Activated CD4-positive, alpha-beta T cell treated with anti-CD3 and anti-CD28 coated beads for 48 hours (primary cell): ENCODE measurements around the gene TUT7.
"Not testable (repeated sequence)": the region's sequence is repeated elsewhere in the genome, so short reads cannot be mapped to it uniquely, and the experiment has no call there.

Experiments used
- DNase-seq: peaks from one replicate; pipeline ENCODE4 v3.0.0-alpha.2; 2020

The TUT7 gene

DNA sequence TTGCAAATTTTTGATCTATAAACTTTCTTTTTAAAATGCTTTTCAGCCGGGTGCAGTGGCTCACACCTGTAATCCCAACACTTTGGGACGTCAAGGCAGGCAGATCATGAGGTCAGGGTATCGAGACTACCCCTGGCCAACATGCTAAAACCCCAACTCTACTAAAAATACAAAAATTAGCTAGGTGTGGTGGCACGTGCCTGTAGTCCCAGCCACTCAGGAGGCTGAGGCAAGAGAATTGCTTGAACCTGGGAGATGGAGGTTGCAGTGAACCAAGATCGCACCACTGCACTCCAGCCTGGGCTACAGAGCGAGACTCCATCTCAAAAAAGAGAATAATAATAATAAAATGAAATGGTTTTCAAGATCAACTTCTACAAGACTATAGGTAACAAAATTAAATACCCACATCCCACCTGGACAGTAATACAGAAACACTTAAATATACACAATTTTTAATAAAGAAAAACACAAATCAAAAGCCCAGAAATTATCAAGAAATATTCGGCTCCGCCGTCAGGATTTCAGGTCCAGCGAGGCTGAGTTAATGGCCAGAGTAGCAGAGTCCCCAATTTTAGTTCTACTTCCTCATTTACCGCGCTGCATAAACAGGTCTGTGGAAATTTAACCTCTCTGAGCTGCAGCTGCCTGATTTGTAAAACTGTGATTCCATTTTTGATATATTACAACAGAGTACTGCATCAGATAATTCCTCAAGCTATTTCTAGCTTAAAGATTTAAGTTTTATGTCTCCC lies 4.0 kb downstream of the TUT7 start:
- DNase-seq: no peak

DNA sequence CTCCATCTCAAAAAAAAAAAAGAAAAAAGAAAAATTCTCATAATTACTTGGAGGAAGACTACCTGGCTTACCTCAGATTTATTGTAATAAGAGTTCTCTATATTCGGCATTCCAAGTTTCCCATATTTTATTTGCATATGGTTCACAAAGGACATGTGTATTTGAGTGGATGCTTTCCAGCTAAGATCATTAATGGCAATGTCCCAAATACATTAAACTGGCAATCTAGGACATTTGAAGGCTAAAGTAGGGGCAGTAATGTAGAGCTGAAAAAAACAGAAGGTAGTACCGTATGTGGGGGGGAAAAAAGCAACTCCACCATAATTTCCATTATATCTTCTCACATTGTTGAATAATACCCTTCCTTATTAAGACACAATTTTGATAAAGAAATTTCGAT lies 4.9 kb downstream of the TUT7 start:
- no peak for DNase-seq

DNA sequence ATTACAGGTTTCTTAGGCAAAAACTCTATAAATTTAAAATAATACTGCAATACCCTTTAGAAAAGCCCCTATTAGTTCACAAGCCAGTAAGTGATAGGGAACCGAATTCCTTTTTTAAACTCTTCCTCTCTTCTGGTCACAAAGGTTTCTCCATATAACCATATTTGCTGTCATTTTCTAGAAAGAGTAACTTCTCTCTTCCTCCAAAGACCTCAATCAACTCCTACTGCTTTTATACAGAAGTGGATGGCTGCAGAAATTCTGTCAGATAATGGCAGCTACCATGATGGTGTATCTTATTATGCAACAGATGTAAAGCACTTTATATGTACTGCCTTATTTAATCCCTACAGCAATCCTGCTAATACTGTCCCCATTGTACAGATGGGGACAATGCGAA lies 6.2 kb downstream of the TUT7 start:
- no peak for DNase-seq

DNA sequence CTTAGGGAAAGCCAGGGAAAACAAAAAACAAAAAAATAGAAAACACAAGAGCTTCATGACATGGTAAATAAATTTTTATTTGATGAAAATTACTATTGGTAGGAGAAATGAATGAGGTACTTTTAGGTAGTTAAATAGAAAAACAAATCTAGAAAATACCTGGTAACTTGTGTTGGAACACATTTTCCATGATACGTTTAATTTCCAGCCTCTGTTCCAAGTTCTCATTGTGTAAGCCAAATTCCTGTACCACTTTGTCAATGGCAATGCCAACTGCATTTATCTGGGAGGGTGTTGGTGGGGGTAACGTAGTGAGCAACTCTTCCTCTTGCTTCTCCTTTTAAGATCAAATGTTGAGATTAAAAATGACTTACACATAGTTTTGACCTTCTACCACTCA lies 9.4 kb downstream of the TUT7 start:
- DNase-seq: no peak

DNA sequence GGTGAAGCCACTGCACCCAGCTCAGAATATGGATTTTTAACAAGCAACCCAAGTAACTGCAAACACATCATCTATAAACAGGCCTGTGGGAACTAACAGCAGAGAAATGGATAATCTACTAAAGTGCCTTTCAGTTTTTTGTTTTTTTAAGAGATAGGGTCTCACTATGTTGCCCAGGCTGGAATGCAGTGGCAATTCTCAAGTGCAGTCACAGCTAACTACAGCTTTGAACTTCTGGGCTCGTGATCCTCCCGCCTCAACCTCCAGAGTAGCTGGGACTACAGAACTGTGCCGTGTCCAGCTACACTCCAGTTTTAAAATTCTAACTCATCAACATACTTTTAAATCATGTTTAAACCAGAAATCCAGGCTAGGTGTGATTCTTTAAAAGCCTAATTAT lies 11.9 kb downstream of the TUT7 start:
- DNase-seq: no peak

DNA sequence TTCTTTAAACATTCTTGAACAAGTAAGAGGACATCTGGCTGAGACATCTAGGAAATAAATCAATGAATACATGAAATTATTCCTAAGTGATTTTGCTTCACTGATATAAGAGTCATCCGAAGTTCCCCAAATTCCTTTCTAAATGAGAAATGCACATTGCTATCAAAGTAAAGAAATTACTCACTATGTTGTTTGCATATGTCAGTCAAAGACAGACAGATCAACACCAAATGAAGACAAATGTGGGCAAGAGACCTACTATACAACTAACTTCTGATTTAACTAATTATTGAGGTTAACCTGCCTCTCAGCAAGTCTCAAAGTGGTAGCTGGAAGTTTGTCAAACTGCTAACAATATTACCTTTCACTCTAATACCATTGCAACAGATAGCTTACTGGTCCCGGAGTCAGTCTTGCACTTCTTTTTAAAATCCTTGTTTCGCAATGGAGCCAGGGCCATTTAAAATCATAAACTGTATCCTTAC lies 13.2 kb downstream of the TUT7 start:
- DNase-seq: no peak

DNA sequence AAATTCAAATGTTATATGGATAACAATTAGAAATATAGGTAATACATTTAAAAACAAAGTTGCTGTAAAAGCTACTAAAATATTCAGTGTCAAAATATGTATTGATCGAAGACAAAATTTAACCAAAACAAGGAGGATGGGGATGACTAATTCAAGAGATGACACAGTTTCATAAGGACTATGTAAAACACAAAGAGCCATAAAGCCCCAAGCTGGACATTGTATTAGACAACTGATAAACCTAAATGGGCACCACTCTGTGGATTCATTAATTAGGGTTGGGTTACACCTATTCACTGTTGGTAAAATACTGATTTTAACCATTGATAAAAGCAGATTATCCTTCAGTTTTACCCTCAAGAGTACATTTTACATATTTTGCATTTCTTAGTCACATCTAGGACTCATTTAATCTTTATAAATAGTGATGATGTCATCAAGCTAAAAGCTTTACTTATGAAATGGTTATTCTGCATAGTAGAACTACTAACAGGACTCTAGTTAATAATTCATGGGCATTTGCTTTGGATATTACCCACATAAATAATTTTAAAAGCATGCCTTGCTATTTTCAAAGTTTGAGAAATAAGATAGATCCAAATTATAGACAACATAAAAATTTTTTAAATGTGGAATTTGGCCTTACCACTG lies 13.7 kb downstream of the TUT7 start:
- no peak for DNase-seq

DNA sequence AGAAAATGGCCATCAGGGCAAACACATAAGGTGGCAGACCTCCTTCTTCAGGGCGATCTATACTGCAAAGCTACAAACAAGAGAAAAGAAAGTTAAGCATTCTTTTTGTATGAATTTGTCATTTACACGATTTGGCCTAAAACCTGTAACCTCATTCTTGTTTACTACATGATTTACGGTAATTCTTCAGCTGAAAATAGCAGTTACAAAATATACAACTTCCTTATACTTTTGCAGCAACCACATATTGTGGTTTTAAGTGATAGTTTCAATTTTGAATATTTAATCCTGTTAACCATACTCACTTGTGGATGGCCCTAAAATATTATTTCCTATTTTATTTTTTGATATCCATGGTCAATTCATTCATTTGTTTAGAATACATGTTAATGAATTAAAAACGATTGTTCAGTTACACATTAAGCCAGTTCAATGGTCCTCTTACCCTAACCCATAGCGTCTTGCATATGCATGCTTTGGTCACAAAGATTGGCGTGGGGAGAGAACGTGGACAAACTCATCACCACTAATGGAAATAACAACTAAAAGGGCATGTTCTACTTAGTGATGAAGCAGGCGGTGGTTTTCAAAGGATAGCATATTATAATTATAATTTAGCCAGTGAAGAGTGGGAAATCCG lies 16.6 kb downstream of the TUT7 start:
- DNase-seq: no peak

DNA sequence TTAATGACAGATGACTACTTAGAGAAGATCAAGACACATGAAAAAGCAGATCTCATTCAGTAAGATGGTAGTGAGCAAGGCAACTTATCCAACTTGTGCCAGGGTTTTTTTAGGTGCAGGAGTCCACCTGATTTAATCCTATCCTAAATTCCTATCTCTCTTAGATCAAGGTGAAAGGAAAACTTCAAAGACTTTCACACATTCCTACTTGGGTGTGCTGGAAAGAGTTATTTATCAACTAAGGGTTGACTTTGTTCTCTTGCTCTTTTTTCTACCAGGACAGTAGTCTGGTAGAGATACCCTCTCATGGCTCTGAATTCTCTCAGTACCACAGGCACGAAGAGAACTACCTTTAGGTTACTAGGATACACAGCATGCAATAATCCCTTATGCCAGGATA lies 18.2 kb downstream of the TUT7 start:
- no peak for DNase-seq

DNA sequence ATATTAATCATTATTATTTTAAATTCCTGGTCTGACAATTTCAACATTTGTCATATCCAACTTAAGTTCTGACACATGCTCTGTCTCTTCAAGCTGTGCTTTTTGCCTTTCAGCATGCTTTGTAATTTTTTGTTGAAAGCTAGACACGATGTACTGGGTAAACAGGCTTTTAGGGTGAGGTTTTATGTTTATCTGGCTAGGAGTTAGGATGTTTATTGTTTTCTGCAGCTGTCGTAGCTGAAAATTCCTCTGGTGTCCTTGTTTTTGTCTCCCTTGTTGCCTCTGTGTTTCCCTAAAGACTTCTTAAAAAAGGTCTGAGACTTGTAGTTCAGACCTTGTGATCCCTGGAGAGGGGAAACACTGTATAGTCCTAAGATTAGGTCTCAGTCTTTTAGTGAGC lies 20.6 kb downstream of the TUT7 start:
- DNase-seq: no peak

DNA sequence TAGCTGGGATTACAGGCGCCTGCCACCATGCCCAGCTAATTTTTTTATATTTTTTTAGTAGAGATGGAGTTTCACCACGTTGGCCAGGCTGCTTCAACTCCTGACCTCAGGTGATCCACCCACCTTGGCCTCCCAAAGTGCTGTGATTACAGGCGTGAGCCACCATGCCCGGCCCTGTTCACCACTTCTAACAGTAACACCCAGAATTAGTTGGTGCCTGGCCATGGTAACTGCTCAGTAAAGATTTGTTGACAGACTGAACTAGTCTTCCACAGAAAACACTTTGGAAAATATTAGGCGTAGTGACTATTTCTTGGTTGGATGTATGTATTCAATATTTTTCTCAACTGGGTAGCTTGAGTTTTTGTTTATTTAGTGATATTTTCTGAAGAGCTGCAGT lies 24.0 kb downstream of the TUT7 start:
- DNase-seq: no peak

DNA sequence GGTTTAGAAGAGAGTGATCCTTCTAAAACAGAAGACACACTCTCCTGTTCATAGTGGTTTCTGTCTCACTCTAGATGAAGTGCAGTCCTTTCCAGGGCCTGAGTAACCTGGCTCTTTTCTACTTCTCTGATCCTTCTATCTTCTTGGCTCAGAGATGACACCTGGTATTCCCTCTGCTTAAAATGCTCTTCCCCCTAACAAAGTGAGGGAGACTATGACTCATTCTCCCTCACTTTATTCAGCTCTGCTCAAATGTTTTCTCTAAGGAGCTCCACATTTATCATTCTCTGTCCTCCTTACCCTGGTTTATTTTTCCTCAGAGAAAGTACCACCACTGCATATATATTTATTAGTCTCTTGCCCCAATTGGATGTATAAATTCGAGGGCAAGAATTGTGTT lies 24.6 kb downstream of the TUT7 start:
- DNase-seq: no peak

DNA sequence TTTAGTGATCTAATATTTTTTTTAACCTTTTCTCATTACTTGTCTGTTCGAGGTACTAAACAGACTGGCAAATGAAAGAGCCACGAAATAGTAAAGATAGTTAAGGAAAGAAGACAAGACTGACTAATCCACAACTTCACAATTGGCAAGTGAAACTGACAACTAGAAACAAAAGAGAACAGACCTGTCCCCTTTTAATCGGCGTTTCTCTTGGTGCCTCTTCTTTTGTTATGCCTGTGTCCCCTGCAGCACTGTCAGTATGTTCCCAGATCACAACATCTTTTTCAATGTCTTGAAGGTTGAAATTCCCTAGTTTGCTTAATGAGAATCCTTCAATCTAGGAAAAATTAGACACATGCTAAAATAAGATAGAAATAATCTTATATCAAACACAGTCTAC lies 26.1 kb downstream of the TUT7 start:
- DNase-seq: no peak

DNA sequence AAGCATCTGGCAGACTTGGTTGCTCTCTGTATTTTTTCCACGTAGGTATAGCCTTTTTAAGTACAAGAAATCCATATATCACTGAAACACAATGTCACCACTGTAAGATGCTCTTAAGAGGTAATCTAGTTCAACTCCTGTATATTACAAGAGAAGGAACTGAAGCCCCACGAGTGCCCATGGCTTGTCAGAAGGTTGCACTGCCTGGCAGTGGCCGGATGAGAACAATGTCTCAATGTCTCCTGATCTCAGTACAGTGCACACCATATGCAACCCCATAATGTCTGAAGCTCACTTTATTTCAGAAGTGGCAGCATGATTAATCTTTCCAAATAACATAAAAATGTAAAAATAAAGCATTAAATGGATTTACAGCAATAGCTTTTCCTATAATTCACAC lies 27.7 kb downstream of the TUT7 start:
- no peak for DNase-seq

DNA sequence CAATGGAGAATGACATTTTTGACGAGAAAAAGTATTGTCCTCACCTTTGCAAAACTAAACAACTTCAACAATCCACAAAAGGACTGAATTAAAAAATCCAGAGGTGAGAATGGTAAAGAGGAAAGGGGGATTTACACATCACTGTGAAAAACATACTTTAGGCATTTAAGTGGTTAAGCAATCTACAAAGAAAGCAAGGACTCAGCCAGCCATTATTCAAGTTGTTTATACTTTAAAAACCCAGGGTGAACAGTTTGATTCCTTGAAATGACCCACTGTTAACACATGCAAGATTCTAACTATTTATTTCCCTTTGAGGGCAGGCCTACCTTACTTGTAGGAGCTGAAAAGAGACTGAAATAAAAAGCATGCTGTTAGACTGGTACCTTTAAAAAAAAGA lies 29.3 kb downstream of the TUT7 start:
- DNase-seq: no peak

DNA sequence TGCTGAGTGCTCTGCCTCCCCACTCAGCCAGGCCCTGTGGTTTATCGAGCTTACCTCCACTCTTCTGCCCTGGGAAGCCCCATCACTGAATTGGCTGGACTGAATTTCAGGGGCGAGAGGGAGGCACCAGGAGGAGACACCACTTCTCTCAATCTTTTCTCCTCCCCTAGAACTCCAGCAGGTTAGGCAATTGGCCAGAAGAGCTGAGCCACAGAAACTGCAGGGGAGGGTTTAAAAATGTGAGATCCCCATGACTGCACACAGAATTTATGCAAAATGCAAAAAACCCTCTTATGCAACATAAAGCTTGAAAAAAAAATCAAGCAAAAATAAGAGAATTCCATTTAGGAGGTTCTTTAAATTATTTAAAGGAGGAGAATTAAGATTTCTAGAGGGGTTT lies 29.9 kb downstream of the TUT7 start:
- DNase-seq: no peak

DNA sequence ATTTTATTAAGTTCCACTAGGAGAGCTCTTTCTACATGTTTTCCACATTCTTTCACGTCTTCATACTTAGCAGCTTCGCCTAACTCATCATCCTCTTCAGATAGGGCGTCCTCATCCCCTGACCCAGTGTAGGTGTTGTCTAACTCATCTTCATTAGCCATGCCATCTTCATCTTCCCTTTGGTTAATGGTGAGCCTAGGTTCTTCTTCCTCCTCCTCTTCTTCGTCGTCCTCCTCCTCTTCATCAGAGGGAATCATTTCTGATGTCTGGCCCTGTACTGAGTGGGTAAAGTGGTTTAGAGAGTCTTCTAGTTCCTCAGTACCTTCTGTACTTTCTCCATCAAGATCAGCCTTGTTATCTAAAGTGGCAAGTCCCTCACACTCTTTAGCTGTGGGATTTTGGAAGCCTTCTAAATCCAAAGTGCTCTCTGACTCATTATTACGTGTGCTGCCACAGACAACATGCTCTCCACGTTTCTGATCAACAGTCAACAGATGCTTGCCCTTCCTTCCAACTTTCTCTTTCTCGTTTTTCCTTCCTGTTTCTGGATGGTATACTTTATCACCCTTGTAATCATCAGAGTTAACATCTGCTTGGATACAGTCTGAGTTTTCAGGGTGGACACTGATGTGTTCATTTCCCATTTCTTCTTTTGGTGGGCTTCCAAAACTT lies 31.1 kb downstream of the TUT7 start:
- DNase-seq: no peak

DNA sequence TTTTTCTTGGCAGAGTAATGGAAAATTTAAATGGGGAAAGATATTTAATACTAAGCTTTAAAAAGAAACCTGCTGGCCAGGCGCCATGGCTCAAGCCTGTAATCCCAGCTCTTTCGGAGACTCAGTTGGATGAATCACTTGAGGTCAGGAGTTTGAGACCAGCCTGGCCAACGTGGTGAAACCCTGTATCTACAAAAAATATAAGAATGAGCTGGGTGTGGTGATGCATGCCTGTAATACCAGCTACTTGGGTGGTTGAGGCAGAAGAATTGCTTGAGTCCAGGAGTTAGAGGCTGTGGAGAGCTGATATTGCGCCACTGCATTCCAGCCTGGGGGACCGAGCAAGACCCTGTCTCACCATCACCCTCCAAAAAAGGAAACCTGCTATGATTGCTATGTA lies 32.8 kb downstream of the TUT7 start:
- no peak for DNase-seq

DNA sequence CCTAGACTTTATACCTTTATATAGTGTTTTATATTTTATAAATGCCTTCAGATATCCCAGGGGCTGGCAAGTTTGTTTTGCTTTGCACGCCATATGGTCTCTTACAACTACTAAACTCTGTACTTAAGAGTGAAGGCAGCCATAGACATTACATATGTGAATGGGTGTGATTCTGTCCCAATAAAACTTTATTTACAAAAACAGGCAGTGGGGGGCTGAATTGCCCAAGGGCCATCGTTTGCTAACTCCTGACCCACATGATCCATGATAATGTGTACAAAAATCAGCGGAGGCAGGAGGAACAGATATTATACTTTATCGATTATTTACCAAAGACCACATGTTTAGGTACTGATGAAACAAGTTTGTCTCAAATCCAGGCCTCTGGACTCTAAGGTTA lies 36.0 kb downstream of the TUT7 start:
- DNase-seq: no peak

DNA sequence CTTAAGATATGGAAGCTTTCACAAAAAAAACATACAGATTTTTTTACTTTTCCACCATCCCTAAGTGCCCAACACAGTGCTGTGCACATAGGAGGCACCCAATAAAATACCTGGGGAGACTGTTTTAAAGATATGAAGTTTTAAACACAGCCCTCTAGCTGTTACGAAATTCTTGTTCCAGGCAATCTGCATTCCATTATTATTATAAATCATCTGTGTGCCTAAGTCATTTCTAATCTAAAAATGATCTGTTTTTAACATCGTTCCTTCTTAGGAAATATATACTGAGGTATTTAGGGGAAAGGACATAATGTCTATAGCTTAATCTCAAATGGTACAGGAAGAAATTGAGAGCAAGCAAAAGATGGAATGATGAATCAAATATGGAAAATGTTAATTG lies 39.1 kb downstream of the TUT7 start:
- no peak for DNase-seq

DNA sequence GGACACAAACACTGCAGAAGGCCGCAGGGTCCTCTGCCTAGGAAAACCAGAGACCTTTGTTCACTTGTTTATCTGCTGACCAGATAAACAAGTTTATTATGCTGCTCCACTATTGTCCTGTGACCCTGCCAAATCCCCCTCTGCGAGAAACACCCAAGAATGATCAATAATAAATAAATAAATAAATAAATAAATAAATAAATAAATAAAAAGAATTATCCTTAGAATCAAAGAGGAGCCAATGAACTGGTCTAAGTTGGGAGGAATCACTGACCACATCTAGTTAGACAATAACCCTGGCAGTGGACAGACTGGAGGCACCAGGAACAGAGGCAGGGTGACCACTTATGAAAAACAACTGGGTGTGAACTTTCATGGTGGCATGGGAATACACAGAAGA lies 41.3 kb downstream of the TUT7 start:
- not testable (repeated sequence) for DNase-seq

DNA sequence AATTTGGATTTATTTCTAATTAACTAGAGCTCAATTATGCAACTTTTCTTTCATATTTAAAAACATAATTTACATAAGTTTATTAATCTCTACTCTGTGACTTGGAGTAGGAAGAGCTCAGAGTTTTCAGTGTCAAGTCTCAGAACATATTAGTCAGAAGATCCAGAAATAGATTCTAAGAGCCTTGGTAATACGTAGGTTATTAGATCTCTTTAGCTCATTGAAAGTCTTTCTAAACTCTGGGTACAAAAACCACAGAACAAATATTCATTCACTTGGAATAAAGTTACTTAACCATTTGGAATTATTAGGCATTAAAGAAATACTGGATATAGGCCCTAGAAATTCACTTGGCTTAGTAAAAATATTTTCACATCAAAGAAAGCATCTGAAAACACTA lies 45.5 kb downstream of the TUT7 start:
- DNase-seq: no peak

DNA sequence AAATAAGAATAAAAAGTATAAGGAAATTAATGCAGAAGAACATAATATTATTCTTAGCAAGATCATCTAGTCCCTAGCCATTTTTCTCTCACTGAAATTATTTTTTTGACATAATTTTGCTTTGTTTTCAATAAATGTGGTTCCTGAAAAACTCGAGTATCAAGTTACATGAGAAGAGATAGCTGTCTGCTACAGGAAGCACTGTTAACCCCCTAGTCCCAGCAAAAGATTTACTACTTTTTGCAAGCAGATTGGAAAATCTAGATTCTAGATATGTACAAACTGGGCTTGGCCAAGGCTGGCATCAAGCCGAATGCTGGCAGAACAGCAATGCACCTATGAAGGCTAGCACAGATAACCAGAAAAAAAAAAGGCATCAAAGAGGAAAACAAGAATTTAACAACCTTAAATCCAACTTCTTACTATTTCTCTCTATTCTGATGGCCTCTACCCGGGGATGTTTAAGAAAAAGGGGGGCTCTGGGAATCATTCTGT lies 49.9 kb downstream of the TUT7 start:
- no peak for DNase-seq
